ENCODE data around the gene GFRA1. TPM values are rescaled to one million over a fixed set of nuclear protein-coding genes. Genes with fewer than 3 reads are reported as not detected.

Gene GFRA1
- total RNA-seq, 2 donors from 2014 or later, result 1.6 to 3.1 TPM

DNA sequence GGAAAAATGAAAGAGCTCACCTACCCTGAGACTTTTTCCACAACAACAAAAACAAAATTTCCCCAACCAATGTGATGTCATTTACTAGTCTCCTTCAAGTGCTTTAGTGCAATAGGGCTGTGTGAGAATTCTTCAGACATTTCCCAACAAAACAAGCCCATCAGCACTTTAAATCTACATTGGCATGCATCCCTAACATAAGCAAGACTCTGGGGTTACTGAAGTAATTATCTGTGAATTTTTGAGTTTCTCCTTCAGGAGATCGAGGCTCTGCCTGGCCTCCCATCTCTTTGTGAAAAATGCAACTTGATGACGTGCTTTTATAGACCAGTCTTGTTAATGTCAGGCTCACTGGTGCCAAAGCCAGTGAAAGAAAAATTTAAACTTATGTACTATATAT lies 255.6 kb downstream of the GFRA1 start:
- no peaks in the 10 kb centered on the region for H3K9me3 ChIP-seq (ENCODE audit: control insufficient read depth, low read length)
- no peak overlapping the region for H3K27ac Mint-ChIP-seq
- TF ChIP-seq, protein P1, sequence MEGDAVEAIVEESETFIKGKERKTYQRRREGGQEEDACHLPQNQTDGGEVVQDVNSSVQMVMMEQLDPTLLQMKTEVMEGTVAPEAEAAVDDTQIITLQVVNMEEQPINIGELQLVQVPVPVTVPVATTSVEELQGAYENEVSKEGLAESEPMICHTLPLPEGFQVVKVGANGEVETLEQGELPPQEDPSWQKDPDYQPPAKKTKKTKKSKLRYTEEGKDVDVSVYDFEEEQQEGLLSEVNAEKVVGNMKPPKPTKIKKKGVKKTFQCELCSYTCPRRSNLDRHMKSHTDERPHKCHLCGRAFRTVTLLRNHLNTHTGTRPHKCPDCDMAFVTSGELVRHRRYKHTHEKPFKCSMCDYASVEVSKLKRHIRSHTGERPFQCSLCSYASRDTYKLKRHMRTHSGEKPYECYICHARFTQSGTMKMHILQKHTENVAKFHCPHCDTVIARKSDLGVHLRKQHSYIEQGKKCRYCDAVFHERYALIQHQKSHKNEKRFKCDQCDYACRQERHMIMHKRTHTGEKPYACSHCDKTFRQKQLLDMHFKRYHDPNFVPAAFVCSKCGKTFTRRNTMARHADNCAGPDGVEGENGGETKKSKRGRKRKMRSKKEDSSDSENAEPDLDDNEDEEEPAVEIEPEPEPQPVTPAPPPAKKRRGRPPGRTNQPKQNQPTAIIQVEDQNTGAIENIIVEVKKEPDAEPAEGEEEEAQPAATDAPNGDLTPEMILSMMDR (conservative IDR thresholded peaks at IDR 0.05), result no peak

DNA sequence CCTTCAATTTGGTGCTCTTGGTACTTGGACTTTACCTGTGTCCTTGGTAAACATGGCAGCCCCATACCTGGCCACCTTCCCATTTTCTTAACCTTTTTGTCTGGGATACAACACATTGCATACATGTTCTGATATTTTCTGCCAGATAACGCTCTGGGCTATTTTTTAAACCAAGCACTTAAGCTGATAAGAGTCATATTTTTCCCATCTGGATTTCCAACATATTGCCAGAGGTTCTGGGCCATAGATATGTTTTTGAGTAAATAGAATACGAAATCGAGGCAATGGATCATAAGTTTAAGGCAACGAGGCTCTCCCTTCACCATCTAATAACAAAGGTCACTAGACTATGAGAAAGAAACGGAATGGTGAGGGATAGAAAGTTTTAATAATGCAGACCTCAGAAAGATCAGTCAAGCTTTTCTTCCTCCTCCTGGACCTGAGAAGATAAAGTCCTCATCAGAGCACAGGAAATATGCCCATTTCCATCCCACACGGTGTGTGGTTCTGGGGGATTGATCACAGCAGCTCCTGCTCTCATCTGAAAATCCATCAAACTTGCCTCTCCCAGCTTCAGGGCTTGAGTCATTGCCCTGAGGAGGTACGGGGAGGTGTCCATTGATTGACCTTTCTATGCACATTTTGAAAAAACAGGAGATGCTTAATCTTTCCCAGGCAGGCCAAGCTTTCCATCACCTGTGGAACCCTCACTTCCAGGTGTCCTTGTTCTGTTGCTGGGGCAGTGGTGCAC lies 257.2 kb downstream of the GFRA1 start:
- Histone ChIP-seq H3K9me3 (ENCODE audit: control insufficient read depth, low read length) (no peaks in the 10 kb centered on the region), H3K4me3 (ENCODE audit: low read length) (no peak overlapping the region), H3K27me3 (ENCODE audit: control insufficient read depth, insufficient read depth, low read length, poor library complexity, severe bottlenecking) (no peaks in the 10 kb centered on the region), H3K27ac (ENCODE audit: low read depth, low read length) (no peak overlapping the region), H3K9ac (ENCODE audit: extremely low read depth, low read length, poor library complexity, severe bottlenecking) (no peak overlapping the region), H3K36me3 (ENCODE audit: control insufficient read depth, insufficient read depth, low read length) (no peaks in the 10 kb centered on the region), H3K4me1 (ENCODE audit: control insufficient read depth, insufficient read depth, low read length) (no peaks in the 10 kb centered on the region)
- TF ChIP-seq, protein P1 (conservative IDR thresholded peaks at IDR 0.05), result no peak
- Mint-ChIP-seq H3K9me3 (peaks cover 2% of the 10 kb centered on the region), H3K4me3 (no peak overlapping the region), H3K27ac (no peak overlapping the region), H3K36me3 (ENCODE audit: low read depth) (peaks cover 2% of the 10 kb centered on the region), H3K27me3 (ENCODE audit: insufficient read depth) (no peaks in the 10 kb centered on the region), H3K4me1 (peaks cover 11% of the 10 kb centered on the region)
- DNase-seq, result no peak
- WGBS, 2 experiments (ENCODE audit: insufficient coverage in 1 of 2, insufficient read length in 1 of 2), result 93 to 100% methylated on average over 1 to 4 of the region's 7 CpGs

More for the DNA sequence above, 255.6 kb downstream of the GFRA1 start:
- H3K4me3 ChIP-seq (ENCODE audit: low read length), result no peak overlapping the region
- Mint-ChIP-seq H3K27me3 (ENCODE audit: insufficient read depth) (no peaks in the 10 kb centered on the region), H3K36me3 (ENCODE audit: low read depth) (peaks cover 2% of the 10 kb centered on the region), H3K4me3 (no peak overlapping the region), H3K4me1 (peaks cover 11% of the 10 kb centered on the region), H3K9me3 (peaks cover 5% of the 10 kb centered on the region)
- H3K4me1 ChIP-seq (ENCODE audit: control insufficient read depth, insufficient read depth, low read length), result no peaks in the 10 kb centered on the region
- WGBS, 2 experiments (ENCODE audit: insufficient coverage in 1 of 2, insufficient read length in 1 of 2), result 92 to 94% methylated on average over 2 of the region's 2 CpGs
- no peak overlapping the region for H3K9ac ChIP-seq (ENCODE audit: extremely low read depth, low read length, poor library complexity, severe bottlenecking)
- no peaks in the 10 kb centered on the region for H3K36me3 ChIP-seq (ENCODE audit: control insufficient read depth, insufficient read depth, low read length)
- no peak overlapping the region for H3K27ac ChIP-seq (ENCODE audit: low read depth, low read length)
- no peak for DNase-seq
- no peaks in the 10 kb centered on the region for H3K27me3 ChIP-seq (ENCODE audit: control insufficient read depth, insufficient read depth, low read length, poor library complexity, severe bottlenecking)

DNA sequence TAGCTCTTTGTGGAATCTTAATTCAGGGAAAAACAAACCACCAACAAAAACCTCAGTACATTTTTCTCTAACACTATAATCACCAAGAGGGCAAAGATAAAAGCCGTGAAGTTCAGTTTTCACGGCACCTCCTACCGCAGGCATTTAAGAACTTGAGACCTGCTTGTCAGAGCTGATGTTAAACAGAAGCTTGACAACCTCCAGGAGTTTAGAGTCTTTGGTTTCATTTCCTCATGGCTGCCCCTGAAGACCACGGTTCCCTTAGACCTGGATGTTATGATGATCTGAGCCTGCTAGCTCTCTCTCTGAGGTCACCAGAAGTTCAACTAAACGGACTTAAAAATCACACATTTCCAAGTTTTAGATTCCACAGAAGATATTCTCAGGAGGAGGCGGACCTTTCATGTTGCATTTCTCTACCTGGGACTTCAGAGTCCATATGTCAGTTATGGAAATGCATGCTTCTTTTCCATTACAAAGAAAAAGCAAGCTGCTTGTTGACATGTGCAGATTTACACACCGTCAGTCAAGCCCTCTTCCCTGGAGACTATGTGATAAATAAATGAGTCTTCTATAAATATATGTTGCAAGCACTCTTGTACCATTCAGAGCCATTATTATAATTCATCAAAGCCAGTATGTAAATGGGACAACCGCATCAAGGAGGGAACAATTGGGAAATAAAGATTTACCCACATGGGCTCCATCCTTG lies 258.0 kb downstream of the GFRA1 start:
- H3K9ac ChIP-seq (ENCODE audit: extremely low read depth, low read length, poor library complexity, severe bottlenecking), result no peak overlapping the region
- DNase-seq, result no peak
- H3K4me1 Mint-ChIP-seq, result peaks cover 11% of the 10 kb centered on the region
- H3K9me3 Mint-ChIP-seq, result no peaks in the 10 kb centered on the region
- WGBS, 2 experiments (ENCODE audit: insufficient coverage in 1 of 2, insufficient read length in 1 of 2), result 83 to 88% methylated on average over 6 to 7 of the region's 8 CpGs
- H3K27me3 Mint-ChIP-seq (ENCODE audit: insufficient read depth), result no peaks in the 10 kb centered on the region
- no peaks in the 10 kb centered on the region for H3K4me1 ChIP-seq (ENCODE audit: control insufficient read depth, insufficient read depth, low read length)
- no peak overlapping the region for H3K27ac ChIP-seq (ENCODE audit: low read depth, low read length)
- no peak overlapping the region for H3K27ac Mint-ChIP-seq
- H3K27me3 ChIP-seq (ENCODE audit: control insufficient read depth, insufficient read depth, low read length, poor library complexity, severe bottlenecking), result no peaks in the 10 kb centered on the region
- TF ChIP-seq, protein P1 (conservative IDR thresholded peaks at IDR 0.05), result no peak
- H3K9me3 ChIP-seq (ENCODE audit: control insufficient read depth, low read length), result no peaks in the 10 kb centered on the region
- H3K4me3 Mint-ChIP-seq, result no peak overlapping the region
- H3K36me3 Mint-ChIP-seq (ENCODE audit: low read depth), result peaks cover 2% of the 10 kb centered on the region
- H3K36me3 ChIP-seq (ENCODE audit: control insufficient read depth, insufficient read depth, low read length), result no peaks in the 10 kb centered on the region
- no peak overlapping the region for H3K4me3 ChIP-seq (ENCODE audit: low read length)
